Mucosa of rectum (tissue), 2 donors: ENCODE results near the gene SAMSN1.
"Not testable (repeated sequence)": the region's sequence is repeated elsewhere in the genome, so short reads cannot be mapped to it uniquely, and the experiment has no call there.

ENCODE experiments used
- H3K27ac ChIP-seq, 2 donors: one replicate each; pipeline ENCODE4 v1.7.0; 2013; ENCODE audit warnings: inconsistent platforms in 2 of 2, low read depth in 2 of 2, low read length in 2 of 2
- H3K27me3 ChIP-seq, 2 donors: one replicate each; pipeline ENCODE4 v1.7.0; 2013; ENCODE audit warnings: low read length in 2 of 2; ENCODE audit not compliant: control insufficient read depth in 2 of 2, insufficient read depth in 2 of 2
- H3K36me3 ChIP-seq, 2 donors: one replicate each; pipeline ENCODE4 v1.7.0; 2013; ENCODE audit warnings: low read length in 2 of 2; ENCODE audit not compliant: control insufficient read depth in 2 of 2, insufficient read depth in 2 of 2
- H3K4me1 ChIP-seq, 2 donors: one replicate each; pipeline ENCODE4 v1.7.0; 2013; ENCODE audit warnings: low read length in 2 of 2, mild to moderate bottlenecking in 1 of 2; ENCODE audit not compliant: control insufficient read depth in 2 of 2, insufficient read depth in 2 of 2
- H3K4me3 ChIP-seq, 2 donors: one replicate each; pipeline ENCODE4 v1.7.0; 2013; ENCODE audit warnings: low read length in 2 of 2
- H3K9ac ChIP-seq, 2 donors: one replicate each; pipeline ENCODE4 v1.7.0; 2013; ENCODE audit warnings: low read length in 2 of 2, low read depth in 1 of 2, mild to moderate bottlenecking in 1 of 2
- H3K9me3 ChIP-seq, 2 donors: one replicate each; pipeline ENCODE4 v1.7.0; 2013; ENCODE audit warnings: low read length in 2 of 2; ENCODE audit not compliant: control insufficient read depth in 2 of 2
- donor health status: healthy.
- donor health status: Normal muscosa, but diverticular disease.

Gene SAMSN1

GRCh38 chr21:14547834-14548513, 1.9 kb upstream of the SAMSN1 start:
- Histone ChIP-seq H3K27me3 (no peaks in the 10 kb centered on the region), H3K4me1 (no peaks in the 10 kb centered on the region), H3K9ac (no peak overlapping the region), H3K27ac (no peak overlapping the region), H3K9me3 (no peaks in the 10 kb centered on the region), H3K4me3 (no peak overlapping the region), H3K36me3 (no peaks in the 10 kb centered on the region)

DNA sequence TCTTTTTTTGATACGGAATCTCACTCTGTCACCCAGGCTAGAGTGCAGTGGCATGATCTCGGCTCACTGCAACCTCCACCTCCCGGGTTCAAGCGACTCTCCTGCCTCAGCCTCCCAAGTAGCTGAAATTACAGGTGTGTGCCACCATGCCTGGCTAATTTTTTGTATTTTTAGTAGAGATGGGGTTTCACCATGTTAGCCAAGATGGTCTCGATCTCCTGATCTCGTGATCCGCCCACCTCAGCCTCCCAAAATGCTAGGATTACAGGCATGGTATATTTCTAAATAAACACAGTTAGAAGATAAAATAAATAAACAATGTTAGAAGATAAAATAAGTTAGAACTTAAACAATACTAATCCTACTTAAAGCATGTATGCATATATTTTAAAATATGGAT, 604 bp upstream of the SAMSN1 start:
- H3K27me3 ChIP-seq, H3K4me3 ChIP-seq, H3K9ac ChIP-seq, H3K27ac ChIP-seq, H3K9me3 ChIP-seq, H3K4me1 ChIP-seq, H3K36me3 ChIP-seq: not testable (repeated sequence)

- Histone ChIP-seq H3K27ac (peak overlapping the region in 1 of 2 donors; percentile 47), H3K4me3 (peak overlapping the region; percentile 2 to 56), H3K4me1 (no peaks in the 10 kb centered on the region), H3K9ac (peak overlapping the region in 1 of 2 donors; percentile 51), H3K36me3 (no peaks in the 10 kb centered on the region), H3K9me3 (no peaks in the 10 kb centered on the region), H3K27me3 (no peaks in the 10 kb centered on the region)
Measured at GRCh38 chr21:14543983-14544382, 2.1 kb downstream of the SAMSN1 start.

DNA sequence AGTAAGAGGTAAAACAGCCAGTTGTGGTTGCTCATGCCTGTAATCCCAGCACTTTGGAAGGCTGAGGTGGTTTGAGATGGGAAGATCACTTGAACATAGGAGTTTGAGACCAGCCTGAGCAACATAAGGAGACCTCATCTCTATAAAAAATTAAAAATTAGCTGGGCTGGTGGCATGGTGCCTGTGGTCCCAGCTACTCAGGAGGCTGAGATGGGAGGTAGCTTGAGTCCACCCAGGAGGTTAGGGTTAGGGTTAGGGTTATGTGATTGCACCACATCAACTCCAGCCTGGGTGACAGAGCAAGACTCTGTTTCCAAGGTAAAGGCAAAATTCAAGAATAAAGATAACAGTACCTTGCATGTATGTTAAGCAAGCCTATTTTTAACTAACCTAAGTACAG, 3.5 kb downstream of the SAMSN1 start:
- Histone ChIP-seq H3K27me3 (no peaks in the 10 kb centered on the region), H3K9me3 (no peaks in the 10 kb centered on the region), H3K4me1 (no peaks in the 10 kb centered on the region), H3K27ac (peak overlapping the region in 1 of 2 donors; percentile 11), H3K4me3 (no peak overlapping the region), H3K9ac (peak overlapping the region in 1 of 2 donors; percentile 5), H3K36me3 (no peaks in the 10 kb centered on the region)

DNA sequence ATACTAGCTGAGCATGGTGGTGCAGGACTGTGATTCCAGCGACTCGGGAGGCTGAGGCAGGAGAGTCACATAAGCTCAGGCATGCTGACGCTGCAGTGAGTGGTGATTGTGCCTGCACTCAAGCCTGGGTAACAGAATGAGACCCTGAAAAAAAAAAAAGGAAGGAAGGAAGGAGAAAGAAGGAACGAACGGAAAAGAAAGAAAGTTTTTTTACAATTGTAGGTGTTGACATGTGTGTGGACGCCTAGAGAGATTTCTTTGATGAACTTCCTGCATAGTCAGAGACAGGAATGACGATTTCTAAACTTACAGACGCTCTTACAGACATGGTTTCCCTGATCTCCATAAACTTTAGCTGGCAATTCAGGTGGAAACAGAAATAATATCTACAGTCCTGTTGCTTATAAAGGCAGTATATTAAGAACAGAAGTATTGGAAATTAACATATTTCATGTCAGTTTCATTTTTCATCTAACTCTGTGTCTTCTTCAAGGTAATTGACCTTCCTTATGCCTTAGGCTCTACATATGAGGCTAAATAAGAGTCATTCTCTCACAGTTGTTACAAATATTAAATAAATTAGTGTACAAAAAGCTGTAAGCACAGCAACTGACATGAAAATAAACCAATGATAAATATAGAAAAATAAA, 4.1 kb downstream of the SAMSN1 start:
- Histone ChIP-seq H3K36me3 (no peaks in the 10 kb centered on the region), H3K27me3 (no peaks in the 10 kb centered on the region), H3K27ac (peak overlapping the region in 1 of 2 donors; percentile 60), H3K4me1 (no peaks in the 10 kb centered on the region), H3K4me3 (peak overlapping the region in 1 of 2 donors; percentile 53), H3K9ac (peak overlapping the region in 1 of 2 donors; percentile 14), H3K9me3 (no peaks in the 10 kb centered on the region)

GRCh38 chr21:14538483-14538882, 7.6 kb downstream of the SAMSN1 start:
- Histone ChIP-seq H3K9ac (no peak overlapping the region), H3K4me3 (no peak overlapping the region), H3K4me1 (no peaks in the 10 kb centered on the region), H3K9me3 (no peaks in the 10 kb centered on the region), H3K27me3 (no peaks in the 10 kb centered on the region), H3K36me3 (no peaks in the 10 kb centered on the region), H3K27ac (no peak overlapping the region)

GRCh38 chr21:14536929-14537328, 9.2 kb downstream of the SAMSN1 start:
- H3K9ac ChIP-seq = no peak overlapping the region
- no peak overlapping the region for H3K27ac ChIP-seq
- H3K4me1 ChIP-seq = no peaks in the 10 kb centered on the region
- no peaks in the 10 kb centered on the region for H3K36me3 ChIP-seq
- no peaks in the 10 kb centered on the region for H3K9me3 ChIP-seq
- no peak overlapping the region for H3K4me3 ChIP-seq
- no peaks in the 10 kb centered on the region for H3K27me3 ChIP-seq

DNA sequence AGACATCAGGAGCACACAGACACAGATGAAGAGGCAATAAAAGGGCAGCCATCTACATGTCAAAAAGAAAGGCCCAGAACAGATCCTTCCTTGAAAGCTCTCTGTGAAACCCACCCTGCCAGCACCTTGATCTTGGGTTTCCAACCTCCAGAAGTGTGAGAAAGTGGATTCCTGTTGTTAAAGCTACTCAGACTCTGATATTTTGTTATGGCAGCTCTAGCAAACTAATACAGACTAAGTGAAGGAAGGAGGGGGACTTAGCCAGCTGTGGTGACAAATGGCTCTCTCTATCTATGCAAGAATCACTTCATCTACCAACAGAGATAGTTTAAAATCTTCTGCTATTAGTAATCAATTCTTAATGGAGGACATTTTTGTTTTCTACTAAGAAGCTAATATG, 10.4 kb downstream of the SAMSN1 start:
- H3K9me3 ChIP-seq = no peaks in the 10 kb centered on the region
- no peaks in the 10 kb centered on the region for H3K4me1 ChIP-seq
- H3K27me3 ChIP-seq = no peaks in the 10 kb centered on the region
- H3K27ac ChIP-seq = no peak overlapping the region
- H3K4me3 ChIP-seq = no peak overlapping the region
- no peak overlapping the region for H3K9ac ChIP-seq
- no peaks in the 10 kb centered on the region for H3K36me3 ChIP-seq

- Histone ChIP-seq H3K9me3 (no peaks in the 10 kb centered on the region), H3K36me3 (no peaks in the 10 kb centered on the region), H3K9ac (no peak overlapping the region), H3K27me3 (no peaks in the 10 kb centered on the region), H3K27ac (peak overlapping the region; percentile 58), H3K4me3 (peak overlapping the region in 1 of 2 donors; percentile 49), H3K4me1 (no peaks in the 10 kb centered on the region)
Measured at GRCh38 chr21:14533499-14534428, 12.4 kb downstream of the SAMSN1 start.

- H3K9me3 ChIP-seq = no peaks in the 10 kb centered on the region
- no peaks in the 10 kb centered on the region for H3K4me1 ChIP-seq
- no peaks in the 10 kb centered on the region for H3K27me3 ChIP-seq
- H3K4me3 ChIP-seq = no peak overlapping the region
- H3K27ac ChIP-seq = no peak overlapping the region
- H3K9ac ChIP-seq = no peak overlapping the region
- no peaks in the 10 kb centered on the region for H3K36me3 ChIP-seq
Measured at GRCh38 chr21:14531757-14532316, 14.3 kb downstream of the SAMSN1 start.
